CD14-positive monocyte (primary cell): ENCODE data around the gene CTSD. TPM values are rescaled to one million over a fixed set of nuclear protein-coding genes. Genes with fewer than 3 reads are reported as not detected.

Experiments used
- DNase-seq, 3 donors: peaks; one replicate each; pipeline ENCODE4 v3.0.0-alpha.2; 2011 to 2022
- H2AFZ ChIP-seq: 2 replicates; pipeline ENCODE4 v1.6.0; 2012; ENCODE audit warnings: mild to moderate bottlenecking, low read depth, low read length, inconsistent platforms; ENCODE audit not compliant: insufficient read depth, poor library complexity, severe bottlenecking
- H3K27ac ChIP-seq, 2 donors: 1 replicate in 1 of 2; 2 replicates in 1 of 2; pipeline ENCODE4 v1.5.1; 2012 to 2013; ENCODE audit warnings: low read length in 2 of 2, control low read depth in 1 of 2, inconsistent platforms in 1 of 2, low read depth in 1 of 2, mild to moderate bottlenecking in 1 of 2
- H3K27me3 ChIP-seq, 2 donors: one replicate each; pipeline versions ENCODE4 v1.6.0 to v1.6.1; 2011 to 2013; ENCODE audit warnings: low read length in 2 of 2; ENCODE audit not compliant: control insufficient read depth in 2 of 2, insufficient read depth in 2 of 2
- H3K36me3 ChIP-seq, 2 donors: replicated peaks in 1 of 2; 1 replicate in 1 of 2; 2 replicates in 1 of 2; pipeline versions ENCODE4 v1.5.1 to v1.6.1; 2012 to 2013; ENCODE audit warnings: low read length in 2 of 2, control low read depth in 1 of 2, inconsistent platforms in 1 of 2, mild to moderate bottlenecking in 1 of 2; ENCODE audit not compliant: insufficient read depth in 2 of 2, control insufficient read depth in 1 of 2
- H3K4me1 ChIP-seq, 2 donors: 1 replicate in 1 of 2; 2 replicates in 1 of 2; pipeline versions ENCODE4 v1.5.1 to v1.6.1; 2012 to 2013; ENCODE audit warnings: low read length in 2 of 2, control low read depth in 1 of 2, inconsistent platforms in 1 of 2, mild to moderate bottlenecking in 1 of 2, moderate library complexity in 1 of 2; ENCODE audit not compliant: insufficient read depth in 2 of 2, control insufficient read depth in 1 of 2
- H3K4me2 ChIP-seq: replicated peaks from 2 replicates; pipeline ENCODE3; 2012; ENCODE audit warnings: low read length, moderate library complexity, mild to moderate bottlenecking; ENCODE audit not compliant: poor library complexity, severe bottlenecking; ENCODE audit errors: extremely low read depth
- H3K4me3 ChIP-seq, 3 experiments: fragments of 200-600 bp in 1 of 3; sonication (generic) in 1 of 3; replicated peaks in 1 of 3; 1 replicate in 2 of 3; 2 replicates in 1 of 3; pipeline ENCODE4 v1.5.1; 2011 to 2013; ENCODE audit warnings: low read length in 3 of 3, mild to moderate bottlenecking in 3 of 3, control low read depth in 2 of 3, low read depth in 2 of 3, inconsistent platforms in 1 of 3, moderate library complexity in 1 of 3
- H3K79me2 ChIP-seq: 2 replicates; pipeline ENCODE4 v1.6.0; 2012; ENCODE audit warnings: mild to moderate bottlenecking, control low read depth, inconsistent platforms, low read length, moderate library complexity; ENCODE audit not compliant: insufficient read depth
- H3K9ac ChIP-seq: 2 replicates; pipeline ENCODE4 v1.6.0; 2017; ENCODE audit warnings: low read length, mild to moderate bottlenecking; ENCODE audit not compliant: insufficient read depth, poor library complexity, severe bottlenecking
- H3K9me3 ChIP-seq, 2 donors: replicated peaks in 1 of 2; 1 replicate in 1 of 2; 2 replicates in 1 of 2; pipeline versions ENCODE4 v1.5.1 to v1.6.1; 2012 to 2013; ENCODE audit warnings: low read length in 2 of 2, control low read depth in 1 of 2; ENCODE audit not compliant: control insufficient read depth in 1 of 2, insufficient read depth in 1 of 2
- H4K20me1 ChIP-seq: 2 replicates; pipeline ENCODE4 v1.6.0; 2012; ENCODE audit warnings: mild to moderate bottlenecking, low read length, control low read depth, moderate library complexity; ENCODE audit not compliant: insufficient read depth
- H3K27ac Mint-ChIP-seq, 7 donors: one replicate each; pipeline ENCODE4 v1.8.0; 2020; ENCODE audit warnings: mild to moderate bottlenecking in 7 of 7, mixed read lengths in 7 of 7, moderate library complexity in 6 of 7, inconsistent platforms in 2 of 7
- H3K27me3 Mint-ChIP-seq, 3 donors: one replicate each; pipeline ENCODE4 v1.8.0; 2021 to 2022; ENCODE audit warnings: low read depth in 3 of 3, mild to moderate bottlenecking in 3 of 3, mixed read lengths in 3 of 3, moderate library complexity in 3 of 3, inconsistent platforms in 1 of 3
- H3K36me3 Mint-ChIP-seq, 2 donors: one replicate each; pipeline ENCODE4 v1.8.0; 2020; ENCODE audit warnings: mixed read lengths in 2 of 2, inconsistent platforms in 1 of 2, mild to moderate bottlenecking in 1 of 2
- H3K4me1 Mint-ChIP-seq: one replicate; pipeline ENCODE4 v1.8.0; 2020; ENCODE audit warnings: mild to moderate bottlenecking, mixed read lengths
- H3K4me3 Mint-ChIP-seq, 2 donors: one replicate each; pipeline ENCODE4 v1.8.0; 2020; ENCODE audit warnings: mild to moderate bottlenecking in 2 of 2, mixed read lengths in 2 of 2, moderate library complexity in 1 of 2
- H3K9me3 Mint-ChIP-seq, 7 donors: one replicate each; pipeline ENCODE4 v1.8.0; 2020 to 2022; ENCODE audit warnings: mixed read lengths in 7 of 7, mild to moderate bottlenecking in 6 of 7, moderate library complexity in 6 of 7, inconsistent platforms in 2 of 7
- WGBS: methylation state at CpG from one replicate; pipeline ENCODE4 v1.1.5; 2013; ENCODE audit warnings: missing lambda C conversion rate; ENCODE audit not compliant: insufficient coverage; 5-methylcytosine and 5-hydroxymethylcytosine counted together
- intact Hi-C, 2 donors: fragments of 100-400 bp; cut with micrococcal nuclease; formaldehyde crosslinking; loops; one replicate each; pipeline versions ENCODE4 v1.15.0 to v1.15.1; 2023
- polyA plus RNA-seq, 3 donors: library from polyadenylated mRNA; depleted of rRNA in 1 of 3; unstranded in 2 of 3; stranded (reverse) in 1 of 3; fragments of 300-500 nt in 2 of 3; fragments of >200 nt in 1 of 3; fragmentation: Illumina TruSeq in 2 of 3; gene quantifications; 1 replicate in 2 of 3; 2 replicates in 1 of 3; pipeline ENCODE4 v1.2.3, GENCODE V29; 2012 to 2021
- TF ChIP-seq, protein P1 (sequence below): fragments of 200-600 bp; IDR thresholded peaks from one replicate; pipeline ENCODE4 v1.8.0; 2022; ENCODE audit warnings: antibody characterized with exemption, mild to moderate bottlenecking

CTSD gene
- polyA plus RNA-seq, 3 donors = 835 to 1,372 (median 855) TPM

- 79% methylated on average over 34 of the region's 38 CpGs for WGBS
- Mint-ChIP-seq H3K9me3 (peaks cover 0 to 4% (median 0%) of the 10 kb centered on the region in 7 donors), H3K27me3 (peaks cover 15 to 30% (median 17%) of the 10 kb centered on the region in 3 donors), H3K27ac (no peak overlapping the region), H3K4me1 (peaks cover 68% of the 10 kb centered on the region), H3K4me3 (no peak overlapping the region), H3K36me3 (peaks cover 44 to 63% of the 10 kb centered on the region in 2 donors)
- TF ChIP-seq, protein P1, sequence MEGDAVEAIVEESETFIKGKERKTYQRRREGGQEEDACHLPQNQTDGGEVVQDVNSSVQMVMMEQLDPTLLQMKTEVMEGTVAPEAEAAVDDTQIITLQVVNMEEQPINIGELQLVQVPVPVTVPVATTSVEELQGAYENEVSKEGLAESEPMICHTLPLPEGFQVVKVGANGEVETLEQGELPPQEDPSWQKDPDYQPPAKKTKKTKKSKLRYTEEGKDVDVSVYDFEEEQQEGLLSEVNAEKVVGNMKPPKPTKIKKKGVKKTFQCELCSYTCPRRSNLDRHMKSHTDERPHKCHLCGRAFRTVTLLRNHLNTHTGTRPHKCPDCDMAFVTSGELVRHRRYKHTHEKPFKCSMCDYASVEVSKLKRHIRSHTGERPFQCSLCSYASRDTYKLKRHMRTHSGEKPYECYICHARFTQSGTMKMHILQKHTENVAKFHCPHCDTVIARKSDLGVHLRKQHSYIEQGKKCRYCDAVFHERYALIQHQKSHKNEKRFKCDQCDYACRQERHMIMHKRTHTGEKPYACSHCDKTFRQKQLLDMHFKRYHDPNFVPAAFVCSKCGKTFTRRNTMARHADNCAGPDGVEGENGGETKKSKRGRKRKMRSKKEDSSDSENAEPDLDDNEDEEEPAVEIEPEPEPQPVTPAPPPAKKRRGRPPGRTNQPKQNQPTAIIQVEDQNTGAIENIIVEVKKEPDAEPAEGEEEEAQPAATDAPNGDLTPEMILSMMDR = no peak
- H4K20me1 ChIP-seq = peaks cover 98% of the 10 kb centered on the region
- H3K79me2 ChIP-seq = peaks cover 32% of the 10 kb centered on the region
- H3K9me3 ChIP-seq = no peaks in the 10 kb centered on the region
- no peak overlapping the region for H2AFZ ChIP-seq
- no peak overlapping the region for H3K4me2 ChIP-seq
- no peak overlapping the region for H3K27ac ChIP-seq
- intact Hi-C loops = no loop called here
- peaks cover 57 to 63% of the 10 kb centered on the region in 2 donors for H3K36me3 ChIP-seq
- no peak overlapping the region for H3K9ac ChIP-seq
- no peak for DNase-seq
- peaks cover 60 to 93% of the 10 kb centered on the region in 2 donors for H3K4me1 ChIP-seq
- H3K27me3 ChIP-seq = peaks cover 3 to 17% of the 10 kb centered on the region in 2 donors
- H3K4me3 ChIP-seq = no peak overlapping the region
These were observed 10.3 kb downstream of the CTSD start for GRCh38 chr11:1753229-1753928.

- Mint-ChIP-seq H3K36me3 (peaks cover 46 to 65% of the 10 kb centered on the region in 2 donors), H3K4me1 (peaks cover 65% of the 10 kb centered on the region), H3K4me3 (no peak overlapping the region), H3K9me3 (peaks cover 0 to 4% (median 0%) of the 10 kb centered on the region in 7 donors), H3K27ac (no peak overlapping the region), H3K27me3 (peaks cover 16 to 35% (median 22%) of the 10 kb centered on the region in 3 donors)
- 77% methylated on average over 7 of the region's 10 CpGs for WGBS
- H3K36me3 ChIP-seq = peaks cover 57 to 63% of the 10 kb centered on the region in 2 donors
- peaks cover 55 to 93% of the 10 kb centered on the region in 2 donors for H3K4me1 ChIP-seq
- intact Hi-C loops = no loop called here
- no peak overlapping the region for H3K4me2 ChIP-seq
- no peak overlapping the region for H3K4me3 ChIP-seq
- peaks cover 27% of the 10 kb centered on the region for H3K79me2 ChIP-seq
- H3K9me3 ChIP-seq = no peaks in the 10 kb centered on the region
- H4K20me1 ChIP-seq = peaks cover 98% of the 10 kb centered on the region
- DNase-seq = no peak
- TF ChIP-seq, protein P1 = no peak
- peaks cover 7 to 22% of the 10 kb centered on the region in 2 donors for H3K27me3 ChIP-seq
- H3K27ac ChIP-seq = no peak overlapping the region
- H2AFZ ChIP-seq = no peak overlapping the region
- H3K9ac ChIP-seq = no peak overlapping the region
These were observed 10.9 kb downstream of the CTSD start for GRCh38 chr11:1752907-1753228.
